HUDEP-2 (cell line): Measurements from ENCODE around the gene RCN1.
A peak's percentile ranks its signal among the peaks of the same experiment; 100 is the strongest.
"Not testable (repeated sequence)": the region's sequence is repeated elsewhere in the genome, so short reads cannot be mapped to it uniquely, and the experiment has no call there.

Experiments
- DNase-seq, 76 experiments: peaks; one replicate each; lab custom pipeline; 2025; ENCODE audit not compliant: unreplicated experiment in 76 of 76; lab: John Stamatoyannopoulos, UW

Gene RCN1

DNA sequence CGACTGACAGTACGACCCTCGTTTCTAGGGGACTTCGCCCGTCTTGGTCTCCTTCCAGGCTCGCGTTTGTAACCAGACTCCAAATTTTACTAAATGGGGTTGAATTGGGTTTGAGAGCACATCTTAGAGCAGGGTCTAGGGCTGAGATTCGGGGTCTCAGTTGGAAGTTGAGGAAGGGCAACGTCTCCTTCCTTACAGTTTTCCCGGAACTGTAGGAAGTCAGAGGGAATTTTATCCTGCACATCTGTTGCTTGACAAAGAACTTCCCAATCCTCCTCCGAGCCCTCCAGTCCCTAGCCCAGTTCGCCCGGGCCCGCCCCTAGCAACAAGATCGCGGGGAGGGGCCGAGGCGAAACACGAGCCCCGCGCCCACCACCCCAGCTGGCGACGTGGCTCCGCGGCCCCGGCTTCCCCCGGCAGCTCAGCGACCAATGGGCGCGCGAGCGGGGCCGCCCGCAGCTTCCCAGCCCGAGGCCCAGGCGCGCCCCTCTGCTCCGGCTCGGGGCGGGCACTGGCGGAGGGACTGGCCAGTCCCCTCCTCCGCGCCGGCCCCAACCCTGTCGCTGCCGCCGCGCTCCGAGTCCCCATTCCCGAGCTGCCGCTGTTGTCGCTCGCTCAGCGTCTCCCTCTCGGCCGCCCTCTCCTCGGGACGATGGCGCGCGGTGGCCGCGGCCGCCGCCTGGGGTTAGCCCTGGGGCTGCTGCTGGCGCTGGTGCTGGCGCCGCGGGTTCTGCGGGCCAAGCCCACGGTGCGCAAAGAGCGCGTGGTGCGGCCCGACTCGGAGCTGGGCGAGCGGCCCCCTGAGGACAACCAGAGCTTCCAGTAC is at the start of gene RCN1:
Gene RCN1, plus strand, starts transcription at position 530 of the 826 bp plus-strand sequence. Its CDS starts 123 bp downstream, at position 653.
- DNase-seq, result peak in 30 of 76 experiments; percentile 3 to 52 (median 16)

DNA sequence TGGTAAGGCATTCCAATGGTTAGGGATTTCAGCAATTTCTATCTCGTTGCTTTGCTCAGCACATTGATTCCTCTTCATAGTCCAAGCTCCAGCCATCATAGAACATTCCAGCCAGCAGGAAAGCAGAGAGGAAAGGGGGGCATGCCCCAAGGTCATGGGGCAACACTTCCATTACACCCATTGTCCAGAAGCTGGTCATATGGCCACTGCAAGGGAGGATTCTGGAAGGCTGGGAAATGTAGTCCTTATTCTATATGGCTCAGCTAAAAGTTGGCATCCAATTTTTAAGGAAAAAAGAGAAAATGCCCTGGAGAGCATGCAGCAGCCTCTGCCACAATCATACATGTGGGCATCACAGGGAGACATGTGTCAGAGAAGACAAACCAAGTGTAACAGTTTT is 47.1 kb upstream of the RCN1 start:
- no peak for DNase-seq

DNA sequence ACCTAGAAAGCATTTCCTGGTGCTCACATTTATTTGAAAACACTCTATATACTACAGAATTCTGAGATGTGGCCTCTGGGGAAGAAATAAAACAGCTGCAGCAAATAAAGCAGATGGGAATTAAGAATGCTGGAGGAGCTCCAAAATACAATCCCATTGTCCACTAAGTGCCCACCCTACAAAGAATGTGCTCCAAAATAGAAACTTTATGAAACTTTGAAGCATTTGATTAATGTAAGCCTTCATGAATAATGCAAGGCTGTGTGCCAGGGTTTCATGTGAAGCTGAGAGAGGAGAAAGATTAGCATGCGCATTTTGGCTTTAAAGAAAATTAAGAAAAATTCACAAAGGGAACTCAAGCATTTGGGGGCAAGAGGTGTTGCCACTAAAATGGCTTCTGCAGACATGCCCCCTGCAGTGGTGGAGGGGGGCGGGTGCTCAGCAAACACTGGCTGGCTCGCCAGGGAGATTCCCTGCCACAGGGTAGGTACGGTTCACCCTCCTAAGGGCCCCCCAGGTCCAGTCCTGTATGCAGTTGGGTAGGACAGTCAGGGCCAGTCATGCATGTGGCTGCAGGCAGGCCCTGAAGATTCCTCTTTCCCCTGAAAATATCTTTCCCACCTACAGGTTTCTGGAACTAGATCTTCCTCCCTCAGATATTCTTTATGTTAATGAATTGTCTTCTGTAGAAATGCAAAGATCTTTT is 46.6 kb upstream of the RCN1 start:
- DNase-seq, result no peak

DNA sequence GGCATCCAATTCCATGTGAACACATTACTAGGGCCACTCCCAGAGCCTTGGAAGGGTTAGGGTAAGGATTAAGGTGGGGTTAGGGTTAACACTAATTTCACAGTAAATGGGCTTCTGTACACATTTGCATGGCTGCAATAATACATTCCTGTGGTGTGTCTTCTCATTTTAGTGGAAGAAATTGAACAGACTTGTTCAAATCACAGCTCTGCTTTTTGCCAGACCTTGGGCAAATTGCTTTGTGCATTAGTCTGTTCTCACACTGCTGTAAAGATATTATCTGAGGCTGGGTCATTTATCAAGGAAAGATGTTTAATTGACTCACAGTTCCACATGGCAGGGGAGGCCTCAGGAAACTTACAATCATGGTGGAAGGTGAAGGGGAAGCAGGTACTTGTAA is 45.4 kb upstream of the RCN1 start:
- DNase-seq, result no peak

DNA sequence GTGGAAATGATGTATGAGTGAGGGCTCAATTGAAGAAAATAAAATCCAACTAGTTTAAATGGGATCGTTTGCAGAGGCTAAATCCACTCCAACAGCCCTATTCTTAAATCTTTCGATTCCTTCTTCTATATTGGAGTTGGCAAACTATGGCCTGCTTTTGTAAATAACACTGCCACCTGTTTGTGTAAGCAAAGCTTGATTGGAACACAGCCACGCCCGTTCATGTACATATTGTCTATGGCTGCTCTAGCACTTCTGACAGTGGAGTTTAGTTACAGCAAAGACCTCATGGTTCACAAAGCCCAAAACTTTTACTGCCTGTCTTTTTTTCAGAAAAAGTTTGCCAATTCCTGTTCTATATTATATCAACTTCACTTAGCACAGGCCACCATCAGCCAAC is 40.6 kb upstream of the RCN1 start:
- DNase-seq, result no peak

DNA sequence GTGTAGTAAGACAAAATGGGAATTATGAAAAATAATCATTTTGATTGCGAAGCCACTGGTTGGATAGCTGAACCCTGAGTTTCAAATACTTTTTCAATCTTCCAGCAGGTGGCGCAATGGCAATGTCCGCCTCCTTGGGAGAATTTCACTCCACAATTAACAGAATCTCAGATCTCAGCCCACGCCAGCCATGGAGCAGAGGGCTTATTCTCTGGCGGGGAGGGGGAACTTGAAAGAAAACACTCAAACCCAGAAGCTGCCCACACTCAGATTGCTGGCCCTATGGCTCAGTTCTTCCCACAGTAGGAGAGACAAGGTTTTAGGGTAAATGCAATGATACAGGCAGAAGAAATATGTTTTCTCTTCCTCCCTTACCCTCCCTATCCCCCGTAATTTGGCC is 38.7 kb upstream of the RCN1 start:
- peak in 33 of 76 experiments; percentile 0 to 55 (median 19) for DNase-seq

DNA sequence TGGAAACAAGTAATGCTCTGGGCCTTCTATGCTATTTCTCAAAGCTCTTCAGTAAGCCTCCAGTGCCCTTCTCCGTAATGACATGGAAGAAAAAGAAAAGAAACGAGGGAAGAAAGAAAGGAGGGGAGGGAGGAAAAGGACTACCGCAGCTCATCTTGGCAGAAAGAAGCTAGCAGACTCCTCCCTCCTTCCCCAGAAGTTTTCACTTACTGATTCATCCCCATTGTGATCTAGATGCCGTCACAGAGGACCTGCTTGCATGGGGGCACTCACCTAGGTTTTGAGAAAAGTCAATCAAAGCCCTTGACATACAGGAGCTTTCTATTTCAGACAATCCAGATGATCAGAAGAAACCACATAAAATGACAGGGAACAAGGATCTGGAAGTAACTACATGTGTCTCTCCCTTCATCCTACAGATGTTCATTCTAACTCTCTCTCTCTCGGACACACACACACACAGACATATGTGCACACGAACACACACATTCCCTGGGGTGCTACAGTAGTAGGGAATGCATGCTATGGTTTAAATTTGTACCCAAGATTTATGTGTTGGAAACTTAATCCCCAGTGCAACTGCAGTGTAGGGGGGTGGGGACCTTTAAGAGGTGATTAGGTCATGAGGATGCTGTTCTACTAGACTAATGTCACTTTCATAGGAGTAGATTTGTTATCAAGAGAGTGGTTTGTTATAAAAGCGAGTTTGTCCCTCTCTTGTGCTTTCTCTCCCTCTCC is 37.6 kb upstream of the RCN1 start:
- DNase-seq, result no peak

DNA sequence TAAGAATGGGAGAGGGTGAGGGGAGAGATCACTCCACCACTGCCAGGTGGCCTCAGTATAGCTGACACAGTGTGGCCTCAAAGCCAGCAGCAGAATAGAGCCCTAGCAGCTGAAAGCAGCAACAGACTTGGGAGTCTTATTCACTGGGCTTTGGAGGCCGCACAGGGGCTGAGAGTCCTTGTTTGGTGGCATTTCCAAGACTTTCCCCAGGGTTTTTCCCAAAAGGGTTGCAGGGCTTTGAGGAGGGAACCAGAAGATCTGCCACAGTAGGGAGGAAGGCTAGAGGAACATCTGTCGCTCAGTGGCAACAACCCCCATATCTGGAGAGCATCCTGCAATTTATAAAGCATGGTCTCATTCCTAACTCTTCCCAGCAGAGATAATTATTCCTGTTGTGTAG is 35.0 kb upstream of the RCN1 start:
- no peak for DNase-seq

DNA sequence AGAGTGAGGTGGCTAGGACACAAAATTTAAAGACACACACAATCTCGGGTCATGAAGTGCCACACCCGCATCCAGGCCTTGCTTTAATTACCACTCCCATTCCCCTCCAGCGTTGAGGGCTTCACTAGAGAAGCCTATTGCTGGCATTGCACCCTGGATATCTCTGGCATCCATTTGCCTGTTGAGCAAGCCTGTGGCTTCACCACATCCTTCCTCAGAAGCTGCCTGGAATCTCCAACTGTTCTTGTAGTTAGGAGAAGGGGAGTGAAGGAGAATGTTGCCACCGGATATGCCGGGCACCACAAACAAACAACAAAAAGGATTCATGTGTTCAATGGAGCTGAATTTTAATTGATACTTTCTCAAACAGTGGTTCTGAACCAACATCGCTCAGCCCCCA is 34.4 kb upstream of the RCN1 start:
- DNase-seq, result no peak

DNA sequence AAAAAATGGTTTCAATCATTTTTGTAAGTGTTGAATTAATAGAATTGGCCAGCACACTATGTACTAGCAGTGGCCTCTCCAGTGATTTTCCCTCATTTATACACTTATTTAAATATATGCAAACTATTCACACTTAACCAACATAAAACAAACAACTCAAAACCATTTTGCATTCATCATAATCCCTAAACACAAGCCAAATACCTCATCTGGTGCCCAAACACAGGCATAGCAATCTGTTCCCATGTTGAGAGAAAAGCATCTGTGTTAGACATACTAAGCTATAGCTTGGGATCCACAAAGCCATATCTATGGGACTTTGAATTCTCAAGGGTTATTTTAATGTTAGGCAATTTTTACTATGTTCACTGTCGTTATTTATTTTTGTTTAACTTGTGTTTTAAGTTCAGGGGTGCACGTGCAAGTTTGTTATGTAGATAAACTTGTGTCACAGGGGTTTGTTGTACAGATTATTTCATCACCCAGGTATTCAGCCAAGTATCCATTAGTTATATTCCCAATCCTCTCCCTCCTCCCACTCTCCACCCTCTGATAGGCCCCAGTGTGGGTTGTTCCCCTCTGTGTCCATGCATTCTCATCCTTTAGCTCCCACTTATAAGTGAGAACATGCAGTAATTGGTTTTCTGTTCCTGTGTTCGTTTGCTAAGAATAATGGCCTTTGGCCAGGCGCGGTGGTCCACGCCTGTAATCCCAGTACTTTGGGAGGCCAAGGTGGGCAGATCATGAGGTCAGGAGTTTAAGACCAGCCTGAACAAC is 31.0 kb upstream of the RCN1 start:
- DNase-seq, result no peak

DNA sequence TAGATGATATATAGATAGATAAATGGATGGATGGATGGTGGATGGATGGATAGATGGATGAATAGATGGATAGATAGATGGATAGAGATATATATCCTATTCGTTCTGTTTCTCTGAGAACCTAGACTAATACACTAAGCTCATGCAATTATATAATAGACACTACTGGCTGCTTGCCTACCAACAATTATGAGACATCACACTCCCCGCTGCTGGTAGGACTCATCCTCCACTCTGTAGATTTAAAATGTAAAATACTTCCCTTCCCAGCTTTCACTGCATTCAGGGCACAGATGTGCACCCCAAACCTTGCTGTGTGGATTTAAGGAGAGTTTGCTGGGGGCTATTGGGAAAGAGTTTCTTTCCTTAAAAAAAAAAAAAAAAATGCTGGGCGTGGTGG is 28.3 kb upstream of the RCN1 start:
- DNase-seq, result no peak

DNA sequence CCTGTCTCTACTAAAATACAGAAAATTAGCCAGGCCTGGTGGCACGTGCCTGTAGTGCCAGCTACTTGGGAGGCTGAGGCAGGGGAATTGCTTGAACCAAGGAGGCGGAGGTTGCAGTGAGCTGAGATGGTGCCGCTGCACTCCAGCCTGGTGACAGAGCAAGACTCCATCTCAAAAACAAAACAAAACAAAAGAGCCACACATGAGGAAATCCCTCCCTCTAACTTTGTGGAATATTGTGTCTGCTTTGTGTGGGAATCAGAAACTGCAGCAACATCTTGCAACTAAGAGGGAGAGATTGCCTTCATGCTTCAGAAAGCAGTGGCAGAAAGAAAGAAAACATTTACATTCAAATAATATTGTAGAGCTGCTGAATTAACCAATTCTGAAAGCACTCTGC is 27.8 kb upstream of the RCN1 start:
- DNase-seq, result not testable (repeated sequence)

DNA sequence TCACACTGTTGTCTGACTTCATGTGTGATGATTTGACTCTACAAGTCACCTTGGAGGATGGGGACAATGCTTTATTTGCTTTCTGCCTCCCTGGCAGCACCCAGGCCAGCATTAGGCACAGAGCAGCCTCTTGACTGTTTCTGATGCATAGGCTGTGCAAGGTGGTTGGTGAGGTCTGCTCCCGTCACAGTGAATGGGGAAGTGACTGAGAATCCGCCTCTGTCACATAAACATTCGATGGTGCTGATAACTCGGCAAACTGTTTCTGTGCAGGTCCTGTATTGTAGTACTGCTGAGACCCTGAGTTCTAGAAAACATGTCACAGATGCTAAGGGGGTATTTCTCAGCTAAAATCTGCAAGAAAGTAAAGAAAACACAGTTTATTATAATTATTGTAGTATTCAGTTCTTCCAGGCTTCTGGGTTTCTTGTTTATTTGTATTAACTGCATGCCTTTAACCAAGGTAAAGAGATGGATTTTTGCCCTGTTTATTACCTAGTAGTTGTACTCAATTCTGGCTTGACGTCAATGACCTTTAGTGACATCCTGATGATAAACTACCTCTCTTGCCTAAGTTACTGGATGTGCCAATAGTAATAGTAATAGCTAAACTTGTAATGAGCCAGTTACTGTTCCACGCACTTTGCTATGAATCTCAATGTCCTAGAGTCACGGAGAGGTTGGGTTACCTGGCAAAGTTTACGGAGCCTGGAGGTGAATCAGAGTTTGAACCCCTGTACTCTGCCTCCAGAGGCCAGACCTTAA is 24.8 kb upstream of the RCN1 start:
- no peak for DNase-seq

DNA sequence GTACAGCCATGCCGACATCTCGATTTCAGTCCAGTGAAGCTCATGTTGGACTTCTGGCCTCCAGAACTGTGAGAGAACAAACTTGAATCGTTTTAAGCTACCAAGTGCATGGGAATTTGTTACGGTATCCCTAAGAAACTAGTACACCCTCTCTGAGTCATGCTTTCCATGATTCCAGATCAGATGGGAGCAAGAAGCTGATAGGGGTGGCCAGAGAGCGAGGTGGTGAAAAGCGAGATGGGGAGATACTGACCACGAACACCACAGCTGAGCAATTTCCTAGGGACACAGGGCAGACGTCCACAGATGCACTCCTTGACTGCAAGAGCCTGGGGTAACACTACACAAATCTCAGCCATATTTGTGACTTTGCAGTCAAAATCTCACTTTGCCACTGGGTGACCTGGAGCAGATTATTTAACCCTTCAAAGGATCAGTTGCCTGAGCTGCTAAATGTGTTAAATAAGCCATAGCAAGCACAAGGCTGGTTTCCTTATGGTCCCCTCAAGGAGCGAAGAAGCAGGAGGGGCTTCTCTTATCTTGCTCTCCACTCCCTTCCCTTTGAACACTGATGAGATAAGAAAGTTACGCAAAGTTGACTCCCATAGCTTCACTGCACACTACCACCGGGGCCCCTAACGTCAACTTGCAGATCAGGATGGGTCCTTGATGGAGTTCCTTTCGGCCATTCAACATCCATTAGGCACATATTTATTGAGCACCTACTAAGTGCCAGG is 22.6 kb upstream of the RCN1 start:
- DNase-seq, result no peak

DNA sequence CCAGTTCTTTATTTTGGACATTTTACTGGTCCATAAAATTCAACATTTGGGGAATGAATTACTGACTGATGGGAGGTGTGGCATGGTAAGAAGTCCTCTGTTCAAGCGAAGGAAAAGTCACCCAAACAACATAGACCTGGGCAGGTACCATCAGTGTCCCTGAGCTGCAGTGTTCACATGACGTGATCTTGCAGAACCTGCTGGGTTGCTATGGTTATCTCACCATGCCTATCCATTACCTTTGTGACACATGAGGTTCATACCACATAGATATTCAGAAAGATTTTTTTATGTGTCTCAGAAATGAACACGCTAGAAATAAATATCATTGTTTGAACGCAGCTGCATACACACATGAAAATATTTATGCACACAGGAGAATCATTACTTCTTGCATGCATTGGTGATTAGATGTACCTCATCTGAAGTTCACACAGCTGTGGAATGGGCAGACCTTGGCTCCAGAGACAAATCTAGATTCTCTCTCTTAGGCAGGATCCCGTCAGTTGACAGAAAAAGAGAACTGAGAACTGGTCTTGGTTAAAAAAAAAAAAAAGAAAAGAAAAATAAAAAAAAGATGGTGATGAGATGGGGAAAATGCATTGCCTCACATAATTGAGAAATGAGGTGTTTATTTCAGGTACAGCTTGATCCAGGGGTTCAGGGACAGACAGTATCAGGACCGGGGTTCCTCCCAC is 21.4 kb upstream of the RCN1 start:
- DNase-seq, result no peak

DNA sequence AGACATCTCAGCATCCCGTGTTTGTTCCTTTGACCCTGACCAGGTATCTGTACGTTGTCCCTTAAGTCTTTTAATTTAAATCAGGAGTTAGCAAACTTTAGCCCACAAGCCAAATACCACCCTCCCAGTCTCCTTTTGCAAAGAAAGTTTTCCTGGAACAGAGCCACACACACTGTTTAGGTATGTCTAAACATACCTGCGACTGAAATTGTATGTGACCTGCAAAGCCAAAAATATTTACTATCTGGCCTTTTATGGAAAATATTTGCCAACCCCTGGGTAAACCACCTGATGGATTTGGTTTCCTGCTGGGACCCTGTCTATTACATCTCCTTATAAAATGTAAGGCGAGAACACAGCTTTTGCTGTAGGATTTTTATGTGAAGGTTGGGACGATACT is 20.2 kb upstream of the RCN1 start:
- no peak for DNase-seq

DNA sequence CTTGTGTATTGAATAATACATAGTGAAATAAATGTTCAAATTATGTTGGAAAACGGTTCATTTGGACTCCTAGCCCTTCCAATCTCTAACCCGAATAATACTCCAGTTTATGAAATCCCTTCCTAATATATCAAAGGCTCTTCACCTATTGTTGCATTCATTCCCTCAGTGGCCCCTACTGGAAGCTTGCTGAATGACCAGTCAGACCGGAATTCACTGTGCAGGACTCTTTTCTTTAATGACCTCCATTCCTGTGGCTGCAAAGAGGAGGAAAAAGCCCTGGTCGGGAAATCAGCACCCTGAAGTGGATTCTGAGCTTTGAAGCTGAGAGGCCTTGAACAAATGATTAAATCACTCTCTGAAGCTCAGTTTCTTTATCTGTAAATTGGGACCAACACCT is 19.1 kb upstream of the RCN1 start:
- DNase-seq, result no peak

DNA sequence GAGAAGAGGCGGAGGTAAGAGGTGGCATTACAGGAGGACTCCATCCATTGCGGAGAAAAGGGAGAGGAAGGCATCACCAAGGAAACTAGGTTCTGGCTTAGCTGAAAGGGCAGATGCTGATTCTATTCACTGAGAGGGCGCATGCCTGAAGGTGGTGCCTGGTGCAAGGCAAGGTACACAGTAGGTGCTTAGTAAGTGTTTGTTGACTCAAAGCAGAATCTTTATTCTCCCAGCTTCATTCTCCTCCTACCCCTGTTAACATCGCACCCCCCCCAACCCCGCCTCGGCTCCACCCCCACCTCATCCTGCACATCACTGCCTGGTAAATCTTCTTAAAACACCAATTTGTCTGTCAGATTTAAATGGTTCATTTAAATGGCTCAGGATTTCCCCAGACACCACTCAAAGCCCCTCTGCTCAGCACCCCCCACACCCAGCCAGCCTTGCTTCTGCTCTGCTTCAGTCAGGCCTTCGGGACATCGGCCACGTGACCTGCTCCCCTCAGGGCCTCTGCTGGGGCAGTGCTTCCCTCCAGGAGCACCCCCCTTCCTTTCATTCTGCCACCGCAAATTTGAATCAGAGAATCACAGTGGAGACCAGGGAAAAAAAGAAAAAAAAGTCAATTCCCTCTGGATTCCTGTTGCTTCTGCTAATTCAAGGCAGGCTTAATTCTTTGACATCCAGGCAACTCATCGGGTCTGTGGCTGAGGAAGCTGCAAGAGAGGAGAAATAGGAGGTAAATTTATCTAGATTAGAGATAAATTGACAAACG is 17.8 kb upstream of the RCN1 start:
- no peak for DNase-seq
